ENCODE results near the gene BCKDHA.

Gene BCKDHA

DNA sequence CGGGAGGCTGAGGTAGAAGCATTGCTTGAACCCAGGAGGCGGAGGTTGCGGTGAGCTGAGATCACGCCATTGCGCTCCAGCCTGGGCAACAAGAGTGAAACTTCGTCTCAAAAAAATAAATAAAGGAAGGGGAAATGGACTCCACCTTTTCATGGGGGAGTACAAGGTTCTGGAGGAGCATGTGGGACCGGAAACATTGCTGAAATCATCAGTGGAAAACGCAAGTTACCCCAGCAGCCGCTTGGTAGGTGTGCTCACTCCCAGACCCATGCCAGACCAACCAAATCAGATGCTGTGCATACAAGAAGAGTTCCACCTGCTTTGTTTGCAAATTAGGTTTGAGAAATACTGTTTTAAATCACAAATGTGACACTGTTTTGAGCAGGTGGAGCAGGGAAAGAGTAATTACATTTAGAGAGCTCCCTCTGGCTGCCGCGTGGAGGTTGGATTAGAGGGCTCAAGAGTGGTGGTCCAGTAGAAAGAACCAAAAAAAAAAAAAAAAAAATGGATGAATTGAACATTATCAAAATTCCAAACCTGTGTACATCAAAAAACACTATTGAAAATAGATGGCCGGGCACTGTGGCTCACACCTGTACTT lies 50.2 kb downstream of the BCKDHA start:
- no peaks in the 10 kb centered on the region for H3K9me2 ChIP-seq (replicated peaks; ENCODE audit: insufficient read depth, low read length)
- no peak overlapping the region for H3K9ac ChIP-seq (ENCODE audit: low read length)
- no peaks in the 10 kb centered on the region for H3K27me3 ChIP-seq (ENCODE audit: low read length)
- H3K4me2 ChIP-seq (ENCODE audit: low read depth, low read length, poor library complexity, severe bottlenecking): no peak overlapping the region
- no peak overlapping the region for H2AFZ ChIP-seq (ENCODE audit: low read depth, low read length, severe bottlenecking)
- no peaks in the 10 kb centered on the region for H3K36me3 ChIP-seq (ENCODE audit: low read length)
- H4K20me1 ChIP-seq (ENCODE audit: low read depth, low read length): no peaks in the 10 kb centered on the region
- no peak for TF ChIP-seq EZH2phosphoT487 (conservative IDR thresholded peaks at IDR 0.05; ENCODE audit: low read length)
- TF ChIP-seq, protein P1, sequence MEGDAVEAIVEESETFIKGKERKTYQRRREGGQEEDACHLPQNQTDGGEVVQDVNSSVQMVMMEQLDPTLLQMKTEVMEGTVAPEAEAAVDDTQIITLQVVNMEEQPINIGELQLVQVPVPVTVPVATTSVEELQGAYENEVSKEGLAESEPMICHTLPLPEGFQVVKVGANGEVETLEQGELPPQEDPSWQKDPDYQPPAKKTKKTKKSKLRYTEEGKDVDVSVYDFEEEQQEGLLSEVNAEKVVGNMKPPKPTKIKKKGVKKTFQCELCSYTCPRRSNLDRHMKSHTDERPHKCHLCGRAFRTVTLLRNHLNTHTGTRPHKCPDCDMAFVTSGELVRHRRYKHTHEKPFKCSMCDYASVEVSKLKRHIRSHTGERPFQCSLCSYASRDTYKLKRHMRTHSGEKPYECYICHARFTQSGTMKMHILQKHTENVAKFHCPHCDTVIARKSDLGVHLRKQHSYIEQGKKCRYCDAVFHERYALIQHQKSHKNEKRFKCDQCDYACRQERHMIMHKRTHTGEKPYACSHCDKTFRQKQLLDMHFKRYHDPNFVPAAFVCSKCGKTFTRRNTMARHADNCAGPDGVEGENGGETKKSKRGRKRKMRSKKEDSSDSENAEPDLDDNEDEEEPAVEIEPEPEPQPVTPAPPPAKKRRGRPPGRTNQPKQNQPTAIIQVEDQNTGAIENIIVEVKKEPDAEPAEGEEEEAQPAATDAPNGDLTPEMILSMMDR (IDR thresholded peaks at IDR 0.05; ENCODE audit: insufficient read depth, low read length, poor library complexity, severe bottlenecking): no peak
- no peak overlapping the region for H3K27ac ChIP-seq (ENCODE audit: low read depth, low read length)
- H3K79me2 ChIP-seq (ENCODE audit: insufficient read depth, low read length): no peaks in the 10 kb centered on the region
- H3K9me3 ChIP-seq (ENCODE audit: insufficient read depth, low read length): no peaks in the 10 kb centered on the region
- no peak overlapping the region for H3K4me3 ChIP-seq (ENCODE audit: insufficient read depth, low read length, poor library complexity, severe bottlenecking)
- no peaks in the 10 kb centered on the region for H3F3A ChIP-seq (ENCODE audit: insufficient read depth)

DNA sequence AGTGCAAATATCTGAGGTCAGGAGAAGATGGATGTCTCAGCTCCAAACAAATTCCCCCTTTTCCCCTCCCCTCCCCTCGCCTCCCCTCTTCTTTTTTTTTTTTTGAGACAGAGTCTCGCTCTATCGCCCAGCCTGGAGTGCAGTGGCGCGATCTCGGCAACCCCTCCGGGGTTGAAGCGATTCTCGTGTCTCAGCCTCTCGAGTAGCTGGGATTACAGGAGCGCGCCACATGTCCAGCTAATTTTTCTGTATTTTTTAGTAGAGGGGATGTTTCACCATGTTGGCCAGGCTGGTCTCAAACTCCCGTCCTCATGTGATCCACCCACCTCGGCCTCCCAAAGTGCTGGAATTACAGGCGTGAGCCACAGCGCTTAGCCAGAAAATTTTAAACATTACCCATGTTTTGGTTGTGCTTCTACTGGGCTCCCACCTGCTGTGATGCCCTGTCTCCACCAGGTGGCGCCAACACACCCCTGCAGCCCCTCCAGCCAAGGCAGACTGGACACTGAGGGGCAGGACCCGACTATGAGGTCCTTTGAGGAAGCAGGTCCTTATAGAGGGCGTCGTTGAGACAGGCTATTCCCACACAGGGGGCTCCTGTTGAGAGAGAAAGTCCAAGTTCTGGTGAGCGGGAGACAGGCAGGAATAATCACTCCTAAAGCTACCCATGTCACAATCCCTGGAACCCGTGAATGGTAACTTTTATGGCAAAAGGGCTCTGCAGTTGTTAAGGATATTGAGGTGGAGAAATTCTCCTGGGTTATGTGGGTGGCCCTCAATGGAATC lies 51.7 kb downstream of the BCKDHA start:
- H3K9me3 ChIP-seq (ENCODE audit: insufficient read depth, low read length): no peaks in the 10 kb centered on the region
- H3K27ac ChIP-seq (ENCODE audit: low read depth, low read length): no peak overlapping the region
- H3K4me2 ChIP-seq (ENCODE audit: low read depth, low read length, poor library complexity, severe bottlenecking): peak overlapping the region; percentile 51
- TF ChIP-seq, protein P1 (IDR thresholded peaks at IDR 0.05; ENCODE audit: insufficient read depth, low read length, poor library complexity, severe bottlenecking): peak; percentile 92
- TF ChIP-seq EZH2phosphoT487 (conservative IDR thresholded peaks at IDR 0.05; ENCODE audit: low read length): no peak
- no peaks in the 10 kb centered on the region for H3K27me3 ChIP-seq (ENCODE audit: low read length)
- no peaks in the 10 kb centered on the region for H4K20me1 ChIP-seq (ENCODE audit: low read depth, low read length)
- no peaks in the 10 kb centered on the region for H3K9me2 ChIP-seq (replicated peaks; ENCODE audit: insufficient read depth, low read length)
- H3K9ac ChIP-seq (ENCODE audit: low read length): peak overlapping the region; percentile 36; the same call in 1 of the 2 replicates
- H3K36me3 ChIP-seq (ENCODE audit: low read length): no peaks in the 10 kb centered on the region
- no peaks in the 10 kb centered on the region for H3F3A ChIP-seq (ENCODE audit: insufficient read depth)
- peak overlapping the region; percentile 59 for H2AFZ ChIP-seq (ENCODE audit: low read depth, low read length, severe bottlenecking)
- H3K79me2 ChIP-seq (ENCODE audit: insufficient read depth, low read length): no peaks in the 10 kb centered on the region
- H3K4me3 ChIP-seq (ENCODE audit: insufficient read depth, low read length, poor library complexity, severe bottlenecking): no peak overlapping the region

DNA sequence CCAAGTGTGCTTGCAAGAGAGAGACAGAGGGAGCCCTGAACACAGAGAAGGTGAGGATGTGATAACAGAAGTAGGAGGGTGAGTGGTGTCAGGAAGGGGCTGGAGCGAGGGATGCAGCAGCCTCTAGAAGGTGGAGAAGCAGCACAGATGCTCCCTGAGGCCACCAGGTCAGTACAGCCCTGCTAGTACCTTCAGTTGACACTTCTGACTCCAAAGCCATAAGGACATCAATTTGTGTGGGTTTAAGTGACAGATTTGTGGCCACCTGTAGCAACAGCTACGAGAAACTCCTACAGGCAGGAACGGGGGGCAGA lies 52.2 kb downstream of the BCKDHA start:
- Histone ChIP-seq H3K9me3 (ENCODE audit: insufficient read depth, low read length) (no peaks in the 10 kb centered on the region), H3K4me2 (ENCODE audit: low read depth, low read length, poor library complexity, severe bottlenecking) (no peak overlapping the region), H3K4me3 (ENCODE audit: insufficient read depth, low read length, poor library complexity, severe bottlenecking) (no peak overlapping the region), H3K79me2 (ENCODE audit: insufficient read depth, low read length) (no peaks in the 10 kb centered on the region), H3F3A (ENCODE audit: insufficient read depth) (no peaks in the 10 kb centered on the region), H4K20me1 (ENCODE audit: low read depth, low read length) (no peaks in the 10 kb centered on the region), H3K27me3 (ENCODE audit: low read length) (no peaks in the 10 kb centered on the region), H3K9me2 (replicated peaks; ENCODE audit: insufficient read depth, low read length) (no peaks in the 10 kb centered on the region), H3K27ac (ENCODE audit: low read depth, low read length) (no peak overlapping the region), H3K36me3 (ENCODE audit: low read length) (no peaks in the 10 kb centered on the region), H2AFZ (ENCODE audit: low read depth, low read length, severe bottlenecking) (no peak overlapping the region), H3K9ac (ENCODE audit: low read length) (no peak overlapping the region)
- TF ChIP-seq EZH2phosphoT487 (conservative IDR thresholded peaks at IDR 0.05; ENCODE audit: low read length): no peak
- TF ChIP-seq, protein P1 (IDR thresholded peaks at IDR 0.05; ENCODE audit: insufficient read depth, low read length, poor library complexity, severe bottlenecking): no peak
